HG02759 (cell line): Measurements from ENCODE around the gene FOXN3.

Experiments
- ATAC-seq: cut with Tn5 transposase; IDR thresholded peaks from one replicate; pipeline ENCODE4 v1.9.1; 2021; ENCODE audit warnings: mild to moderate bottlenecking, moderate library complexity; ENCODE audit not compliant: unreplicated experiment

The FOXN3 gene, protein sequence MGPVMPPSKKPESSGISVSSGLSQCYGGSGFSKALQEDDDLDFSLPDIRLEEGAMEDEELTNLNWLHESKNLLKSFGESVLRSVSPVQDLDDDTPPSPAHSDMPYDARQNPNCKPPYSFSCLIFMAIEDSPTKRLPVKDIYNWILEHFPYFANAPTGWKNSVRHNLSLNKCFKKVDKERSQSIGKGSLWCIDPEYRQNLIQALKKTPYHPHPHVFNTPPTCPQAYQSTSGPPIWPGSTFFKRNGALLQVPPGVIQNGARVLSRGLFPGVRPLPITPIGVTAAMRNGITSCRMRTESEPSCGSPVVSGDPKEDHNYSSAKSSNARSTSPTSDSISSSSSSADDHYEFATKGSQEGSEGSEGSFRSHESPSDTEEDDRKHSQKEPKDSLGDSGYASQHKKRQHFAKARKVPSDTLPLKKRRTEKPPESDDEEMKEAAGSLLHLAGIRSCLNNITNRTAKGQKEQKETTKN

DNA sequence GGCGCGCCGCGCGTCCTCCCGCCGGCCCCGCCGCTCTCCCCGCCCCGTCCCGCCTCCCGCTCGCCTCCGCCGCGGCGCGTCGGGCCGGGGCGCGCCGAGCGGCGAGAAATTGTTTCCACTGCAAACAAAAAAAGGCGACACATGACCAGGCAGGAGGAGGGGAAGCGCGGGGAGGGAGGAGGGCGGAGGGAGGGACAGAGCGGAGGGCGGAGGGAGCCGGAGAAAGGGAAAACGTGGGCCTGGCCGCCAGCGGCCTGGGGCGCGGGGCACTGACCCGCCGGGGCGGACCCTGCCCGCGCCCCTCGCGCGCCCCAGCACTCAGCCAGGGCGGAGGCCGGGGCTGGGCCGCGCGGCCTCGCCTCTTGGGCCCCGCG is at the start of gene FOXN3:
Gene FOXN3, minus strand, starts transcription at position 143 of the 374 bp plus-strand sequence. CDS start 4,757 bp downstream, outside the sequence.
- peak; percentile 53 for ATAC-seq

DNA sequence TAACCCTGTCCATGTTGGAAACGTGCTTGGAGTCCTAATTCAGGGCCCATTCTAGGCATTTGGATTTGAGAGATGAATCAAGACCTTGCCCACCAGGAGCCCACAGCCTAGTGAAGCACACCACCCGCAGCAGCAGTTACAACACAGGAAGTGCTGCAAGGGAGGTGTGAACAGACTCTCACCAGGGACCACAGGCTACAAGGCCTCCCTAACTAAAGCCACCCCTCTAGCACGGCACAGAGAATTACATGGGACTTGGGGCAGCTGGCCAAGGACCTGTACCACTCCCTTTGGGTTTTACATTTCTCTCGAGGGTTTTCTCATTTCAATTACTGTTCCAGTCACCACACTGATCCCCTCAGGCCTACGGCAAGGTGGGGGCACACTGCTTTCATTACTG is 49.5 kb upstream of the FOXN3 start:
- no peak for ATAC-seq

DNA sequence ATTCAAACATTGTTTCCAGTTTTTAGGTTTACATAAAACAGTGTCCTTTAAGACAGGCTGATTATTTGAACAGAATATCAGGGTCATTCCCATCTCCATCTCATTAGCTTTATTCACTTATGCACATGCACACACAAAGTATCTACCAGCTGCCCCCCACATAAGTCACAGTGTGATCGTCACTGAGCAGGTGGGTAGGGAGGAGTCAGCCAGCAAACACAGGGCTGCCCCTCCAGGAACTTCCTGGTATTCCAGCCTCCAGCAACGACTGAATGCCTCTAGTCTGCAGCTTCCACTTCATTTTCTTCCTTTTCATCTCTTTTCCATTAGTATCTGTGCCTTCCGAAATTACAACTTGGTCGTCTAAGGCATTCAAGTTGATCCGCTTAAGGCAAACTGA is 48.8 kb upstream of the FOXN3 start:
- no peak for ATAC-seq

DNA sequence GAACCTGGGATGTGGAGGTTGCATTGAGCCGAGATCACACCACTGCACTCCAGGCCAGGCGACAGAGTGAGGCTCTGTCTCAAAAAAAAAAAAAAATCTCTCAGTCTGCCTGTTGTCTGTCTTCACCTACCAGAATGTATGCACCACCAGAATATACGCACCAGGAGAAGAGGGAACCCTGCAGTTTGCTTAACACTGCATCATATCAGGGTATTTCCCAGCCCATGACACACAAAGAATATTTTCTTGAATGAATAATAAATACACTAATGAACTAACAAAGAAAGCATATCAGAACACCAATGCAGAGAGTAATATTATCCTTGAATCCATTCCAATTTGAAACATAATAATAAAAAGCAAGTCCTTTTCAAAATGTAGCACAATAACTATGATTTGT is 44.2 kb upstream of the FOXN3 start:
- ATAC-seq: no peak

DNA sequence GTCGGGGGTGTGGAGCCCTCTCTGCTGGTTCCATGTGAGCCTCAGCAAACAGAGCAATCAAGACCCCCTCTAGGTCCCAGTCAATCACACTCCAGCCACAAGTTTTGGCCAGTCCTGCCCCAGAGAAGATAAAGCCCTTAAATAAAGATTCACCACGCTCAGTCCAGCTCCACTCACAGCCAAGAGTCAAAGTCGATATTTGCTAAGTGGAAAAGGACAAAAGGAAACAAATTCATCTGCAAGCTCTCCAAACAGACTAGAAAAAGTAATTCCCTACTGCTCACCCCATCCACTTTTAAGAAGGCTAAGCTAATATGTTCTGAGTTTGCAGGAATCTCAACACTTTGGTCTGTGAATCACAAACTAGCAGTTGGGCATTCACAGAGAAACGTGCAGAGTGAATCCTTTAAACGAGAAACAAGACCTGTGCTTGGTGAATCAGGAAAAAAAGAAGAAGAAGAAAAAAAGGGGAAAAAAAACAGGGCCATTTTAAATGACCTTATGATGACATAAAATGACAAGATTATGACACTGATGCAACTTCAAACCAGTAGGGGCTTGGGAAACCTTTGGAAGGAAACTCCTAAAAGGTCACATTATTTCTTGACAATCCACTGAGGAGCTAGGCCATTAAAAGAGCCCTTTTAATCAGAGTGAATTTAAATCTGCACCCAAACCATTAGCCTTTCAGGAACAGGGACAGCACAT is 41.8 kb upstream of the FOXN3 start:
- no peak for ATAC-seq

DNA sequence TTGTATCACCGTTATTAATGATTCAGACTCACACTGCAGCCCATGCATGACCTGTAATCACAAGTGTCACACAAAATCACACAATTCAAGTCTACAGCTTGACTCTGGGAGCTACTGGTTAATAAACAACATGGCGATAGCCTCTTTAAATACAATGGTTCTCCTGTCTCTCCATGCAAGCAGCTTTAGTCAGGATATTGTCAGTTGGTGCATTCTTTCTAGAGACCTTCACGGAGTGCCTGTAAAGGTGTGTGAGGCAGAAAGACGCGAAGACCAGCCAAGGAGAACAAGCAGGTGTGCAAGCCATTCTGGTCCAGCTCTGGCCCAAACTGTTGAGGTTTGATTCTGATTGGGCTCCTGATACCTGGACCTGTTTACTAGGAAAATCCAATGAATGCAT is 40.0 kb upstream of the FOXN3 start:
- ATAC-seq: no peak

DNA sequence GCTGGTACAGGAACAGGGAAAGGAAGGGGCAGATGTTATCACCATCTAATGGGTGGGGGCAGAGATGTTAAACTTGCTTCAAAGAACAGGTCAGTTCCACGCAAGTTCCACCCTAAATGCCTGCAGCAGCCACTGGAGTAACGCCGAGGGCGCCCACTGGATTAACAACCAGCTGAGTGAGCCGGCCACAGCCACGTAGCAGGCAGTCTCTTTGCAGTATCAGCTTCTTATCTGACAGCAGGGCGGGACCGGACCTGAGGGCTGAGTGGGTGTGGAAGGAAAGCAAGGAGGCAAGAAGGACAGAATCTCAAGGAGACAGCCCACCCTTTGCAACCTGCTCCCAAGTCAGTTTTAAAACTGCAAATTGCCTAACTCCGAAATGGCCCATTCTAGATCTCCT is 38.4 kb upstream of the FOXN3 start:
- ATAC-seq: no peak

DNA sequence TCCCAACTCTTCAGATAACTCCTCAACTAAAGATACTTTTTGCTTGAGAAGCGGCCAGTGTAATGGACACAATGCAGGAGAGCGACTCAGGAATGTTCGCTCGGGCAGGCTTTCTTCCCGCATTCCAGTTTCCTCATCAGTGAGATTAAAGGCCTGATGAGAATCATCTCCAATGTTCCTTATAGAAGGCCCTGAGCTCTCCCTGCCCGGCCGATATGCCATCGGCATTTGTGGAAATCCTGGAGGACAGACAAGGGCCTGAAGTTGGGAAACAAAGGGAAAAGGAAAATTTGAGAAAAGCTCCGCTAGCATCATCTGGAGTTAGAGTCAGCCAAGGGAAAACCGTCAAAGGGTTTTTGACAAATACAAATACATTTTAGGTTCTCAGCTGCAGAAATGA is 38.0 kb upstream of the FOXN3 start:
- no peak for ATAC-seq

DNA sequence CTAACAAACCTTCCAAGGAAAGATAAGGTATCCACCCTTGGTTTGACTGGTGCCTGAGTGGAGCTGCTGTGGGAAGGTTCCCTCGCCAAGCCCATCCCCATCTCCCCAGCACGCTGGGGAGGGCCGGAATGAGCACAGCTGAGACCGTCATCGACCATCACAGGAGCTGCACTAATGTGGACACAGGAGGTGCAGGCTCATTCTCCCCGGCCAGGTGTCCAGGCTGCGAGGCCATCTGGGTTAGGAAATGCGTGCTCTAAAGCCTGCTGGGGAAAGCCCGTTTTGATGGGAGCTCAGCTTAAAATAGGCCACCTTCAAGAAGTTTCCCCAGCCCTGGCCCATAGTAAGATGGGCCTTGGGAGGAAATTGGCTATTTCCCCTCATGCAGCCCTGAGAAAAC is 35.2 kb upstream of the FOXN3 start:
- ATAC-seq: no peak

DNA sequence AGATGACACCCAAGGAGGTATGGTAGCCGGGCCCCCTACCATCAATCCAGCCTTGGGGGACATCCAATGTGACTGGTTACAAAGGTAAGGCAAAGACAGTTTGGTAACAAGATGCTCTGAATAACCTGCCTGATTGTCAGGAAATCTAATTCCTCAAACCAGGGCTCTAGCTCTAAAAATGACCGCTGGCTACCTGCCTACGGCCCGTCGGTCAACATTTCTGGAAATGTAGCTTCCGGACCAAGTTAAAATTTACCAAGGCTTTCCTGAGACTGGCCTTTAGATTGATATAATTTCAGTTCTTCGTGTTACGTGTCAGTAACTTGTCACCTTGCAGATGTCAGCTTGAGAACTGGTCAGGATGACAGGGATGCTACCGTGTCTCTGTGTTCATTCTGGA is 34.2 kb upstream of the FOXN3 start:
- ATAC-seq: no peak

DNA sequence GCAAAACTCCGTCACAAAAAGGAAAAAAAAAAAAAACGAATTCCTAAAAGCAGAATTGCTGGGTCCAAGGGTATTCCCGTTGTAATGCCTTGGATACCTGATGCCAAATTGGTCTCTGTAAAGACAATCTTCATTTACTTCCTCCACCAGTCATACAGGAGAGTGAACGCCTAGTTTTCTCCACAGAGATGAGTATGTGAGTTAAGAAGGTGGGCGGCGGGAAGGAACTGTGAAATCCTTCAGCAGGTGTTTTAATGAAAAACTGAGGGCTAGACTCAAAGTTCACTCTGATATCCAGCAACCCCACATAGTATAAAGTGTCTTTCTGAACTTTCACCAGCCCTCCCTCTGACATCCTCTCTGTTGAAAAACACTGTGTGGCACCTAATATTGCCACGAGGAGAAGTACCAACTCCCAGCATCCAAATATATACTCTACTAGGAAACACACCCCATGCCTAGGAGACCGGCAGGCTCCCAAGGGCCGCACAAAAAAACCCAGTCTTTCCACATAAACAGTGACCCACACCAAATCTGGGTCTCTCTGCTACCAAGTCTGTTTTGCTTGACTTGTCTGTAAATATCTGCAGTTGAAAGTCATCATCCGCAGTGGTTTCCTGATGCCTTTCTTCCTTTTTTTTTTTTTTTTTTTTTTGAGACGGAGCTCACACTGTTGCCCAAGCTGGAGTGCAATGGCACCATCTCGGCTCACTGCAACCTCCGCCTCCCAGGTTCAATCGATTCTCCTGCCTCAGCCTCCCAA is 30.3 kb upstream of the FOXN3 start:
- no peak for ATAC-seq

DNA sequence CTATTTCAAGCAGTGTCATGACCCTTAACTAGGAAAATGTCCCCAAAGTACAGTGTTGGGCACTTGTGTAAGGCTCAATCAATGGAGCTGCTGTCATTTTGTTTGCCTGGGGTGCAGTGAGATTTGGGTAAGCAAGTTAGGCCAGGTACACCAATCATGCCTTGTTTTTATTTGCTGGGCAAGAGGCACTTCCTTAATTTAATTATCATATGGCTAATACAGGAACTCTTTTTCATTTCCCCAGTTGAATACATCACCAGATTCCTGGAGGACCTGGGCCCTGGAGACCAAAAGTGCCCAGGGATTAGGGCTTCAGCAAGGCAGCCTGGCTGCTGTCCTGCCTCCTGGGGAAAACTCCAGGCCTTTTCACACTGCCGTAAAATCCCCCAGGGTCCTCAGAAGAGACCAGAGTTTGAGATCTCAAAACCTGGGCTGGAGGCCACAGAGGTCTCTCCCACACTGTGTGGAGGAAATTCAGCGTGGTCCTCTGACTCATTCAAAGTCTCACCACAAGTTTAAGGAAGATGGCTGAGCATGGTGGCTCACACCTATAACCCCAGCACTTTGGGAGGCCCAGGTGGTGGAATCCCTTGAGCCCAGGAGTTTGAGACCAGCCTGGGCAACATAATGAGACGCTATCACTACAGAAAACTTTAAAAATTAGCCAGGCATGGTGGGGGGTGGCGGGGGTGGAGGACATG is 28.4 kb upstream of the FOXN3 start:
- peak; percentile 60 for ATAC-seq

DNA sequence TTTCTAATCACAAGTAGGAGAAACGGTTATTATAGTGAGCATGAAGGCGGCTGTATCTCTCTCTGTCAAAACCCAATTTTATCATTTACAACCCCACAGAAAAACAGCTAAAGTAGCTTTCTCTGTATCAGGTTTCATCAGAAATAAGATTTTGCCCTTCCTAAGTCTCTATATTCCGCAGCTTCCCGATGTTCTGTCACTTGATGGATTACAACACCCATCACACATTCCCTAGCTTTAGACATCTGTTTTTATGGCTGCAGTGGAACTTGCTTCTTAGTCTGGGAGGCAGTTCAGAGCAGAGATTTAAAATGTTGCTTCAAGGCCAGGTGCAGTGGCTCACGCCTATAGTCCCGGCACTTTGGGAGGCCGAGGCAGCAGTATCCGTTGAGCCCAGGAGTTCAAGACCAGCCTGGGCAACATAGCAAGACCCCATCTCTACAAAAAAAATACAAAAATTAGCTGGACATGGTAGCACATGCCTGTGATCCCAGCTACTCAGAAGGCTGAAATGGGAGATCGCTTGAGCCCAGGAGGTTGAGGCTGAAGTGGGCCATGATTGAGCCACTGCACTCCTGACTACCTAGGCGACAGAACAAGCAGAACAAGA is 27.6 kb upstream of the FOXN3 start:
- no peak for ATAC-seq

DNA sequence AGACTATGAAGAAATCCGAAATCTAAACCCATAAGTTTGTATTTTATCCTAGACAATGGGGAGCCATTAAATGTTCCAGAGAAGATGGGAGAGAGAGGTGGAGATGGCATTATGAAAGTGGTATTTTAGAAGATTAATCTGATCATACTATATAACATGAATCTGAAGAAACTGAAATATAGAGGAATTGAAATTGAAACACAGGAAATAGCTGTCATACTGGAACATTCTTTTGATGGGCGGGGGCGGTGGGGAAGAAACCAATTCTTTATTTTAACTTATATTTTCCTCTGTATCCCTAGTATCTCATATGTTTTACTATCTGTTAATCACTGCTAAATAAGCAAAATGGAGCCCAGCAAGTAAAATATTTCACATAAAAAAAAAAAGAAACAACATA is 27.0 kb upstream of the FOXN3 start:
- ATAC-seq: no peak

DNA sequence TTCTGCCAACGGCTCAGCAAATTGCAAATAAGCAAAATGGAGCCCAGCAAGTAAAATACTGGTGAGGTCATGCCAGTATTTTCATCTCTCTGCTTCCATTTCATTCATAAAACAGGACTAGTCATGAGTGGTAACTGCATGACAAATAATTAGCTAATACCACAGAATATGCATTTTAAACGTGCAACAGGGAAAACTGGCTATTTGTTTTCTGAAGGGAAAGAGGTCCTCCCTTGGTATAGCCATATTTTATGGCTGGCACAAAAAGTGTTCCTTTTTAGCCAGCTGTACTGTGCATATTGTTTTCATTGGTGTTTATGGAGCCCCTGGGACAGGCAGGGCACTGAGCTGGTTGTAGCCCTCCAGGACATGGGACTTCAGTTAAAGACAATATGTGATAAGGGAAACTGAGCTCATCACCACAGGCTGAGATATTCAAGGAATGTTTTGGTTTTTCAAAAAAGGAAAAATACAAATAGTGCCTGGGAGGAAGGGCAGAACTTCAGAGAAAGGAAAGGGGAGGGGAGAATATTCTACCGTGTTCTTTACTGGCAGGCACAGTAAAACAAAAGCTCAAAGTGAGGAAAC is 26.1 kb upstream of the FOXN3 start:
- no peak for ATAC-seq

DNA sequence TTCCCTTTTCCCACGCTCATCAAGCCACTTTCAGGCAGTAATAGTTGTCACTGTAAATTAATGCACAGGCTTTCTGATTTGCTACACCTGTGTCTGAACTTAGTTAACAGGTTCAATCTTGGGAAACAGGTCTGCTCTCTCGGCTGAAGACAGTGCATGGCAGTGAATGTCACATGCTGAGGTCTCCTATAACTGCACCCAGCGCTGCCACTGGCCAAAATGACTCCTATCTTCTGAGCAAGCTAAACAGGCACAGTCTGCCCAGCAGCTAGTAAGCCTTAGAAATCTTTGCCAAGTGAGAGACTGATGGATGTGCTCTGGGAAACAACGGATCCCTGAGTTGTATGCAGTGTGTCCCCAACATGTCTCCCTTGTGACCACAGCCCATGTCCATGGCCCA is 25.2 kb upstream of the FOXN3 start:
- no peak for ATAC-seq

DNA sequence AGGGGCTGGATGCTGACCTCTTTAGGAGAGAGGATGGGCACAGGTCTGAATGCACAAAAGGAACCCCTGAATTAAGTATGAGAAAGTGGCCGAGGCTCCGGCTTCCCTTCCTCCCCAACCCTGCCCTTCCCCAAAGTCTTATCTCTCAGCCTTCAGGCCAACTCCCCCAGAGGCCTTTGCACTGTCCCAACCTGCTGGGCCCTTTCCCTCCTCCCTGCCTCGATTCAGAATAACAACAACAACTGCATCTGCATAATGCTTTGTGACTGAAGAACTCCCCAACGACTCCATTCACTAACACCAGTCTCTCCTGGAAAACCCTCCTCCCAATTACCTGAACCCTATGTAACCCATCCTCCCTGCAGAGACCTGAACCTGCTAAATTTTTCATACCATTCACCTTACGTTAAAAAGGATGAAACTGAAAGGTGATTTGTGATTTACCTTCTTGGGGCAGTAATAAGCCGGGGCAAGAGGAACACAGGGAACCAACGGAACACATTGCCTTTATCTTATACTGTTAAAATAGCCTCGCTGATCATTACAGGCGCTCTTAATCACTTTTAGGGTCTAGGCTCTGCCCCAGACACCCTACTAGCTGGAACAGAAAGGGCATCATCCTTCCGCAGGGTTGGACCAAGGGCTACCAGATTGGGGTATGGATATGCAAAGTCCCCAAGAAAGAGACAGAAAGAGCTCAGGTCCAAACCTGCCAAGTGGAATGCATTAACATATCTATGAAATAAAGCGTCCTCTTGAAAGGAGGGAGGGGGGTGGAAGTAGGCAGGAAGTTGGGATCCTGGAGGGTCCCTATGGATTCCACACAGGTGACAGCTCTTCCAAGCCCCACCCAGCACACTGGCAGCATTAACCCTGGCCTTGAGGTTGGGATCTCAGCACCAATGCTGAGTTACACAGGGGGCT is 24.2 kb upstream of the FOXN3 start:
- ATAC-seq: no peak

DNA sequence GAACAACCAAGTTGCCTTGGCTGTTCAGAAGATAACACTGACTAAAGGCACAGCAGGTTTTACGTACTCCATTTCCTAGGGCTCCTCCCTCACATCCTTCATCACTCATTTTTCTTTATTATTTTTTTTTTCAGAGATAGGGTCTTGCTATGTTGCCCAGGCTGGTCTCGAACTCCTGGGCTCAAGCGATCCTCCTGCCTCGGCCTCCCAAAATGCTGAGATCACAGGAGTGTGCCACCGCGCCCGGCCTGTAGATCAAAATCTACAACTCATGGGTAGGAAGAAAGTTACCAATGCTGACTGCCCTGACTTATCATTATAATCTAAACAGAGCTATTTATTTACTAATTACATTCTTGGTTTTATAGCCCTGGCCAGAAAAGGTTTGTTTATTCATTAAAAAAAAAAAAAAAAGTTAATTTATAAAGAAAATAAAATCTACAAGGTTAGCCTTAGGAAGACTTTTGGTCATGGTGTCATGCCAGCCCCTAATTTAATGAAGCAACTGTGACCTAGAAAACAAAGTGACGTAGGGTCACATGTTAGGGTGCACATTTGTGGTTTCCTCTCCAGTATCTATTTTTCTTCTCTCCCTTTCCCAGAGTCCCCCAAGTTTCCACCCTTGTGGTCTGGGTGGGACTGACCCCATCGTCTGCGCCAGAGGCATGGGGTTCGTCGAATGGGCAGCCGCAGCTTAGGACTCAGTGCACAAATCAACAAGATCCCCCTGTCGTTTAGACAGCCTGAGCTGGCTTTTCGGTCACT is 19.0 kb upstream of the FOXN3 start:
- ATAC-seq: no peak
